NT2/D1 (cell line): ENCODE results near the gene NTN4.

ENCODE experiments used
- SUZ12 ChIP-seq: IDR thresholded peaks from 2 replicates; pipeline ENCODE4 v1.6.1; 2011; ENCODE audit not compliant: insufficient read length, insufficient read depth; ENCODE audit errors: extremely low read depth
- YY1 ChIP-seq: IDR thresholded peaks from 2 replicates; pipeline ENCODE4 v1.6.1; 2011; ENCODE audit not compliant: insufficient read length, insufficient read depth
- ZNF274 ChIP-seq: IDR thresholded peaks from 2 replicates; pipeline ENCODE4 v1.6.1; 2011; ENCODE audit warnings: mild to moderate bottlenecking, low read depth, low read length

- TF ChIP-seq YY1 = no peak
- no peak for TF ChIP-seq ZNF274
- TF ChIP-seq SUZ12 = no peak
Measured at GRCh38 chr12:95796982-95797289, 6.4 kb upstream of the NTN4 start.
